NCI-H1436 (cell line): ENCODE data around the gene MINPP1.
"Not testable (repeated sequence)": the region's sequence is repeated elsewhere in the genome, so short reads cannot be mapped to it uniquely, and the experiment has no call there.

ENCODE experiments used
- DNase-seq: peaks from one replicate; lab custom pipeline; 2025; lab: John Stamatoyannopoulos, UW

MINPP1 gene, protein sequence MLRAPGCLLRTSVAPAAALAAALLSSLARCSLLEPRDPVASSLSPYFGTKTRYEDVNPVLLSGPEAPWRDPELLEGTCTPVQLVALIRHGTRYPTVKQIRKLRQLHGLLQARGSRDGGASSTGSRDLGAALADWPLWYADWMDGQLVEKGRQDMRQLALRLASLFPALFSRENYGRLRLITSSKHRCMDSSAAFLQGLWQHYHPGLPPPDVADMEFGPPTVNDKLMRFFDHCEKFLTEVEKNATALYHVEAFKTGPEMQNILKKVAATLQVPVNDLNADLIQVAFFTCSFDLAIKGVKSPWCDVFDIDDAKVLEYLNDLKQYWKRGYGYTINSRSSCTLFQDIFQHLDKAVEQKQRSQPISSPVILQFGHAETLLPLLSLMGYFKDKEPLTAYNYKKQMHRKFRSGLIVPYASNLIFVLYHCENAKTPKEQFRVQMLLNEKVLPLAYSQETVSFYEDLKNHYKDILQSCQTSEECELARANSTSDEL

DNA sequence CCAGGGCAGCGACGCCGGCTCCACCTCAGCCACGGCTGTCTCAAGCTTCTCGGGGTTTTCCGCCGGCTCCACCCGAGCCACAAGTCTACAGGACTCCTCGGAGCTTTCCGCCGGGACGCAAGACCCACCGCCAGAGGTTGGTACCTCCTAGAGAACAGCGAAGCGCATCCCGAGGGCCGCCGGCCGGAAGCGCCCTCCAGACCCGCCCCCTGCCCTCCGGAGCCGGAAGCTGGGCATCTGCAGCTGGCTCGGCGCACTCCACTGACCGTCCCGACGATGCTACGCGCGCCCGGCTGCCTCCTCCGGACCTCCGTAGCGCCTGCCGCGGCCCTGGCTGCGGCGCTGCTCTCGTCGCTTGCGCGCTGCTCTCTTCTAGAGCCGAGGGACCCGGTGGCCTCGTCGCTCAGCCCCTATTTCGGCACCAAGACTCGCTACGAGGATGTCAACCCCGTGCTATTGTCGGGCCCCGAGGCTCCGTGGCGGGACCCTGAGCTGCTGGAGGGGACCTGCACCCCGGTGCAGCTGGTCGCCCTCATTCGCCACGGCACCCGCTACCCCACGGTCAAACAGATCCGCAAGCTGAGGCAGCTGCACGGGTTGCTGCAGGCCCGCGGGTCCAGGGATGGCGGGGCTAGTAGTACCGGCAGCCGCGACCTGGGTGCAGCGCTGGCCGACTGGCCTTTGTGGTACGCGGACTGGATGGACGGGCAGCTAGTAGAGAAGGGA is at the start of gene MINPP1:
Gene MINPP1 (plus strand): TSS at position 254 of the 726 bp plus-strand sequence. CDS start 23 bp downstream, at position 277.
- DNase-seq: peak; percentile 61

- not testable (repeated sequence) for DNase-seq
Observed at GRCh38 chr10:87456586-87457220, 48.0 kb upstream of the MINPP1 start.

DNA sequence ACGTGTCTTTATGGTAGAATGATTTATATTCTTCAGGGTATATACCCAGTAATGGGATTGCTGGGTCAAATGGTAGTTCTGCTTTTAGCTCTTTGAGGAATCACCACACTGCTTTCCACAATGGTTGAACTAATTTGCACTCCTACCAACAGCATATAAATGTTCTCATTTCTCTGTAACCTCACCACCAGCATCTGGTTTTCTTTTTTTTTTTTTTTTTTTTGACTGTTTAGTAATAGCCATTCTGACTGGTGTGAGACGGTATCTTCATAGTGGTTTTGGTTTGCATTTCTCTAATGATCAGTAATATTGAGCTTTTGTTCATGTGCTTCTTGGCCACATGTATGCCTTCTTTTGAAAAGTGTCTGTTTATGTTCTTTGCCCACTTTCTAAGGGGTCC is 42.9 kb upstream of the MINPP1 start:
- DNase-seq: not testable (repeated sequence)

DNA sequence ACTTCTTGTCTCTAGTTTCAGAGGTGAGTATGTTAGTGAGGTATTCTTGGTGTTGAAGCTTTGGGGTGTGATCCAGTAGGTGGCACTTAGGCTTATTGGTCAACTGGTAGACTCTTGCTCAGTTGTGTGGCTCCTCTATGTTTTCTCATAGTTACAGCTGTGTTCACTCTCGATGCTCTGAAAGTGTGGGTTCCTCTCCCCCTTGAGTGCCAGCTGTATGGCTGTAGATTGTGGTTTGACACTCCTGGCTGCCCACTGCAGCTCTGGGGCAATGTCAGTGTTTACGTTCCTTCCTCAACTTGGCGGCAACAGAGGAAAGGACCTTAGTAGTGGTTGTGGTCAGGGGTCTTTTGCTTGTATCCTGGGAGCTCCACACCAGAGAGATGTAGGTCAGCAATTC is 37.8 kb upstream of the MINPP1 start:
- DNase-seq: not testable (repeated sequence)

DNA sequence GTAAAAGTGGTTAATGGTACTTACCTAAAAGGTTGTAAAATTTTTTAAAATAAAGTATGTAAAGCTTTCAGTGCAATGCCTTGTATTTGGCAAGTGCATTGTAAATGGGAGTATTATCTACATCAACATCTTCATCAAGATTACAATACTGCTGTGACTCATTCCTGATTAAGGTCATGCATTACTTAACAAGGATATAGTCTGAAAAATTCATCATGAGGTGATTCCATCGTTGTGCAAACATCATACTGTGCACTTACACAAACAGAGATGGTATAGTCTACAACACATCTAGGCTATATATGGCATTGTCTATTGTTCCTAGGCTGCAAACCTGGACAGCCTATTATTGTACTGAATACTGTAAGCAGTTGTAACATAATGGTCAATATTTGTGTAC is 16.0 kb upstream of the MINPP1 start:
- not testable (repeated sequence) for DNase-seq

- DNase-seq: not testable (repeated sequence)
Observed at GRCh38 chr10:87490285-87490684, 14.4 kb upstream of the MINPP1 start.

DNA sequence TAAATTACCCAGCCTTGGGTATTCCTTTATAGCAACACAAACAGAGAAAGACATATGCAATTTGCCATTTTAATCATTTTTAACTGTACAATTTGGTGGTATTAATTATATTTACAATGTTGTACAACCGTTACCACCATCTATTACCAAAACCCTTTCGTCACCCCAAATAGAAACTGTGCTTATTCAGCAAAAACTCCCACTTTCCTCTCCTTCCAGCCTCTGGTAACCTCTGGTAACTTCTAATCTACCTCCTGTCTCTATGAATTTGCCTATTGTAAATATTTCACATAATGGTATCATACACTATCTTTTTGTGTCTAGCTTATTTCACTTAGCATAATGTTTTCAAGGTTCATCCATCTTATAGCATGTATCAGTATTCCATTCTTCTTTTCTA is 12.2 kb upstream of the MINPP1 start:
- not testable (repeated sequence) for DNase-seq

- not testable (repeated sequence) for DNase-seq
Observed at GRCh38 chr10:87495446-87495845, 9.2 kb upstream of the MINPP1 start.

DNA sequence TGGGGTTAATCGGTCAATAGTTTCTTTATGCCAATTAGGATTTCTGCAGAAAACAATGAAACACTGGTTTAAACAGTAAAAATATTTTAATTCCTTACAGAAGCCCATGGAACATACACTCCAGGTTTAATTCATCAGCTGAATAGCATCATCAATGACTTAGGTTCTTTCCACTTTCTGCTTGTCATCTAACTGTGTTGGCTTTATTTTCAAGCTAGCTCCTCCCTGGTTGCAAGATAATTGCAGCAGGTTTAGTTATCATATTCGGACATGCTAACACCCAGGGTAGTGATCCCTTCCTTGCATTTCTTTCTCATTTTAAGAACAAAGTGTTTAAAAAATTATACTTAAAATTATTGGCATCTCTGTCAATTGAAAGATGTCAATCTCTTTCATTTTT is 7.3 kb upstream of the MINPP1 start:
- DNase-seq: not testable (repeated sequence)

DNA sequence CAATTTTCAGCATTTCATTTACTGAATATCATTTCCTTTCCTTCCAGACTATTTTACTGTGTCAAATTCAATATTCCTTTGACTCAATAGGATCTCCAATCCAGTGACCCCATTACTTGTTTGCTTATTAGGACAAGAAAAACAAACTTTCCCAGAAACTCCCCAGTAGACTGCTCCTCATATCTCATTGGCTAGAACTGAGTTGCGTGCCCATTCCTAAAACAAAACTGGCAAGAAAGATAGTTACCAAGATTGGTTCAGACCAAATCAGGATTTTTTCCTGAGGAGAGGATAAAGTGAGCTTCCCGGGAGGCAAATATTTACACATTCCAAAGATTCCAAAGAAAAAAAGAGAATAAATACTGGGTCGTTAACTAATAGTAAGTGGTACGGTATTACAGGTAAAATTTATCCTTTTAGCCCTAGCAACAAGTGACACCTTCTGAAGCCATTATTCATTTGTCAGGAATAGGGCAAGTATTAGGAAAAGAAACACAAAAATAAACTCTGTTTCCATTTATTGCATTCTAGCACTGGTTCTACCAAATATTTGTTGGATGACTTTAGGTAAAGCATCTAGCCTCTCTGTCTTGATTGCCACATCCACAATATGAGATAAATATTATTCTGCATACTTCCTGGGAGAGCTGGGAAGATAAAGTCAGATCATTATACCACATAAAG is 6.4 kb upstream of the MINPP1 start:
- not testable (repeated sequence) for DNase-seq

- no peak for DNase-seq
Observed at GRCh38 chr10:87500646-87501048, 4.0 kb upstream of the MINPP1 start.

DNA sequence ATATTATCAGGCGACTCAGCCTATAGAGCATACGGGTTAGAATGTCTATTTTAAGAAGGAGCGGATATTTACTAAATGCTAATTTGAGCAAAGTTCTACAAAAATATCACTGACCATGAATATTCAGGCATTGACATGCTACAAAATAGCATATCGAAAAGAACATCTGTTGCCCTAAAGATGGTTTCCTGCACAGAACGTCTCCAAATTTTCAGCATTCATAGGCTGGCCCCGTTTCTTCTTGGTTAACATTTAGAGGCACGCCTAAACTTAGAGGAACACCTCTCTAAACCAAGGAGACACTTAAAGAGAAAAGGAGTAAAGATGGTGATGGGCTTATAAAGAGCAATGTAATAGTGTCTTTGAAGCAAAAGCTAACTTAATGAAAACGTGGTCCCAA is 1.3 kb upstream of the MINPP1 start:
- DNase-seq: no peak

- no peak for DNase-seq
Observed at GRCh38 chr10:87503886-87504285, 807 bp upstream of the MINPP1 start.

- no peak for DNase-seq
Observed at GRCh38 chr10:87504307-87504639, 420 bp upstream of the MINPP1 start.

GRCh38 chr10:87505366-87506111 is 846 bp downstream of the MINPP1 start:
- DNase-seq: peak; percentile 15

DNA sequence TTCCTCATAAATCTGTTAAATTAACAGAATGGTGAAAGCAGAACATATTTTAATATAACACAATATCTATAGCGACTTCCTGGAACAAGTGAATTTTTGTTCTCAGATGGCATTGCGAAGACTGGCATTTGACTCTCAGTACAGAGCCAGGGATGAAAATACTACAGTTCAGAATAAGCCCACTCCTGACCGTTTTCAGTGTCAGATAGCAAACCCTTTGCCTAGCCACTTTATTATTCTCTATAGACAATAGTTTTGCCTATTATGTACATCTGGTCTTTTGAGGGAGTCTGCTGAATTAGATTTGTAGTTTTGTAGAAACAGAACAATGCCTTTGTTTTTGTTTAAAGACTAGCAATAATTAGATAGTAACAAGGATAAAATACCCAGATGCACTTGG is 2.3 kb downstream of the MINPP1 start:
- DNase-seq: no peak

GRCh38 chr10:87507879-87508483 is 3.3 kb downstream of the MINPP1 start:
- DNase-seq: no peak

DNA sequence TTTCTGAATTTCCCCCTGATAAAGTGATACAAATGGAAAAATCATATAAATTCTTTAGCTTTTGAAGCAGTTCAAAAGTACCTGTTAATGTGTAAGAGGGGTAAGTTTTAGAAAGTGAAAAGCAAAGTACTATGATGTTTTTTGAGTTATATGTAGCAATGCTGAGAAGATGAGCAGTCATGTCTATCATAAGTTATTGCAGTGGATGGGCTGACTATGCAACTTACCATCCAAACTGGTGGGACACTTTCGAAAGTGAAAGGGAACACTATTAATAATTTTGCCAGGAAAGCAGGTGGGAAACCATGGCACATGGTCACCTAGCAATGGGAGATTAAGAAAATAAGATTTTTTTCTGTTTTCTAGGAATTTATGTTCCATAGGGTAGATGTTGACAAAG is 4.1 kb downstream of the MINPP1 start:
- DNase-seq: no peak

GRCh38 chr10:87510025-87510424 is 5.3 kb downstream of the MINPP1 start:
- DNase-seq: no peak

- DNase-seq: no peak
Observed at GRCh38 chr10:87511526-87511925, 6.8 kb downstream of the MINPP1 start.

DNA sequence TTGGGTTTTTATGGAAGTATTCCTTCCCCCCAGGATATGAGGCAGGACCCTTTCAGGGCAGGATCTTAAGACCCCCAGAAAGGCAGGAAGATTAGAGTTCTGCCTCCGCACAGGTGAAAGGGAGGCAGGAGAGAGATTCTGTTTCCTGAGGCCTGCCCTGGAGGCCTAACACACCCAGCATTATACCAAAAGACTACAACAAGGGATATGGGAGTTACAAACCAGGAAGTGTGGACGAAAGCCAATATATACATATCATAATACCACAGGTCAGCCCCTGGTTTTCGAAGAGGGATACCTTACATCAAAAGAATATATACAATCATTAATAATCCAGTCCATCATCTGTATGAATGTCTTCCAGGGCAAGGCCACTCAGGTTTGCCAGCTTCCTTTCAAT is 14.2 kb downstream of the MINPP1 start:
- DNase-seq: no peak
